GM12874 (cell line): ENCODE results near the gene RIN1.

Source experiments
- CTCF ChIP-seq: IDR thresholded peaks from 2 replicates; pipeline ENCODE4 v1.5.1; 2011; ENCODE audit warnings: low read depth, mild to moderate bottlenecking, control low read depth, low read length, moderate library complexity; ENCODE audit not compliant: insufficient read depth

The RIN1 gene

DNA sequence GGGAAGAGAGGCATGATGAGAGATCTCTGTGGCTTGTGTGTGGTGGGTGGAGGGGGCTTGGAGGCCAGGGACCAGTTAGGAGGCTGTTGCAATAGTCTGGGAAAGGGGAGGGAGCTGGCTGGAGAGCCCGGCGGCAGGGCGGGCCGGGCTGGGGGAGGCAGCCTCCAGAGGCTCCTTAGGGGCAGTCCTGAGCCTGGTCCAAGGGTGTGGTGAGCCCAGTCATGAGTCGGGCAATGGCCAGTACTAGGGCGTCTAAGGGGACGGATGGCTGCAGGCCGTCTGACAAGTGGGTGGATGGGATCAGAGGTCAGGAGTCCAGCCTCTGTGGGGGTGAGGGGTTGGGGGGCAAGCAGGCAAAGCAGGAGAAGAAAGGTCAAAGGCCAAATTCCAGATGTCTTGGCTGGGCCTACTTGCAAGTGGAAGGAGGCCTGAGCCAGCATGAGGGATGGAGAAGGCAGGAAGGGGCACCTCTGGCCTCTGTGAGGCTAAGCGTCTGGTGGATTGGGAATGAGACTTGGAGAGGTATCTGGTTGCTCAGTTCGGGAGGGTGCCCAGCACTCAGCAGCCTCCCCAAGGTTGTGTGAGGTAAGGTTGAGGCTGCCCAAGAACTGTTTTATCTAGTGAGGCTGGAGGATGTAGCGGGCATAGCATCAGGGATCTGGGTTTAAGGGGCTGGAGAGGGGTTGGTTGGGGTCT, 13.4 kb downstream of the RIN1 start:
- TF ChIP-seq CTCF, result no peak

DNA sequence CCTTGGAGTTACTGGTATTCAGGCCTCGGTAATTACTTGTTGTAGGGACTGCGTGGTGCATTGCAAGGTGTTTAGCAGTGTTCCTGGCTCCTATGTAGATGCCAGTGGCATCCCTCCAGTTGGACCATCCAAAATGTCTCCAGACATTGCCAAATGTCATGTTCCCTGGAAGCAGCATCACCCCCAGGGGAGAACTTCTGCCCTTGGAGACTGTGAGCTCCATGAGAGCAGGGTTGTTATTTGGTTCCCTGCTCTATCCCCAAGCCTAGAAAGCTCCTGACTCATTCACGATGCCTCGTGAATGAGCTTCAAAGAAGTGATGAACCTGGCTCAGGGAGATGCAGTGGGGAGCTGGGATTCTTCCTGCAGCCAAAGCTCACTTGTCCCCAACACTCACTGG, 14.6 kb downstream of the RIN1 start:
- no peak for TF ChIP-seq CTCF

DNA sequence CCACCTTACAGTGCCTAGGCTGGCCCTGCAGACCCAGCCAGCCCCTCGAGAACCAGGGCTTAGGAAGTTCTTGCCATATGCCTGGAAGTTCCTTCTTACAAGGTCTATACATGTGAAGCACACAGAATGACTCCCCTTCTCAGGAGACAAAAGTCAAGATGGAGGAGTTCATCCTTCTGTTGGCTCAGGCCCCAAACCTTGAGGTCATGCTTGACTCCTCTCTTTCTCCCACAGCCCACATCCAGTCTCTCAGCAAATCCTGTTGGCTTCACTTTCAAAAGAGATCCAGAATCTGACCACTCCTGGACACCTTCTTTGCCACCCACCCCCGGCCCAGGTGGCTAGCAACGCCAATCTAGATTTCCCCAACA, 17.6 kb downstream of the RIN1 start:
- no peak for TF ChIP-seq CTCF

GRCh38 chr11:66317723-66318599, 18.3 kb downstream of the RIN1 start:
- TF ChIP-seq CTCF, result no peak

DNA sequence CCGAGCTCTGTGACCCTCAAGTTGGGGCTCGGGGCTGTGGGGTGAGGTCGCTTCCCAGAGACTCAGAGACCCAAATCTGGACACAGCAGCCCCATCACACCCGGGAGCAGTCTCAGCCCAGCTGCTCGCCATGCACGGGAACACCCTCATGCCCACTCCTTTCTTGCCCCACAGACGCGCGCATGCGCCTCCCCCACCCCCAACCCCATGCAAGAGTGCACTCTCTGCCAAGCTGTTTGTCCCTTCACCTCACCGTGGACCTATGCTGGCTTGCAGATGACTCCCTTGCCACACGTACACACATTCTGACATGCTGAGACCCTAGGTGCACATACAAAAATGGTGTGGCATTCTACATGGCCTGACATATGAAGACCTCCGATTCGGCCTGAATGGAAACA, 18.9 kb downstream of the RIN1 start:
- TF ChIP-seq CTCF, result no peak

DNA sequence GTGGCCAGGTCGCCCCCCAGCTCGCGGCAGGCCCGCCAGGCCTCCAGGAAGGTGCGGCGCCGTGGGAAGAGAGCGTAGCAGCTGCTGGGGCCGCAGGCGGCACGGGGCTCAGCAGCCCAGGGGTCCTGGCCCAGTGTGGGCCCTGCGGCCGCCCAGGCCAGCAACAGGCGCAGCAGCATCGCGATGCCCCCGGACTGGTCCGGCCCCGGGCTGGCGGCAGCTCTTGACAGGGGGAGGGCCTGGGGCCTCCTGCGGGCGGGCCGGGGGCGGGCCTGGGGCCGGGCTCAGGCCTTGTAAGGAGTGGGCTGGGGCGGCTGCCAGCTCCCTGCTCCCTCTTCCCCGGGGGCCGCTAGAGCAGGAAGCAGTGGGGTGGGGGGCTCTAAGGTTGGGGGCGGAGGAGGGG, 19.4 kb downstream of the RIN1 start, which contains the start of gene CD248:
Gene CD248, minus strand, starts transcription at position 196 of the 403 bp plus-strand sequence. Its CDS starts 17 bp downstream, at position 179.
- no peak for TF ChIP-seq CTCF

- no peak for TF ChIP-seq CTCF
Measured at GRCh38 chr11:66315921-66316811, 20.1 kb downstream of the RIN1 start.
